GM19452 (cell line): ENCODE data around the gene UTP25.

Experiments
- ATAC-seq: cut with Tn5 transposase; IDR thresholded peaks from one replicate; pipeline ENCODE4 v1.9.1; 2021; ENCODE audit not compliant: unreplicated experiment

UTP25 gene

GRCh38 chr1:209837671-209838070 is 9.9 kb downstream of the UTP25 start:
- ATAC-seq, result no peak

DNA sequence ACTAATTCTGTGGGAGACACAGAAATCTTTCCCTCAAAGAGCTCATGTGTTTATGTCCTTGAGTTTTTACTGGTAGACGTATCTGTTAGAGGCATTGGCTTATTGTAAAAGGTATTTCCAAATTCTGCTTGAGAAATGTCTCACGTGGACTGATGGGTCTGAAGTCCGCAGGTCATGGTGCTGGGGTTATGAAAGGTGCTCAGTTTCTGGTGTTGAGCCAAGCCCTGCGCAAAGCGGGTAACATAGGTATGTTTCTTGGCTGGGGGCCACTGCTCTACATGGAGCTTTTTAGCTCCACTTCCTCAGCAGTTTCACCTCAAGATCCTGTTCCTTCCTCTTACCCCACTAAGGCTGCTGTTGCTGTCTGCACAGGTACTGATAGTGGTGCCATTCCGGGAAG is 10.8 kb downstream of the UTP25 start:
- ATAC-seq, result no peak

GRCh38 chr1:209839875-209840546 is 12.2 kb downstream of the UTP25 start:
- no peak for ATAC-seq

GRCh38 chr1:209840611-209841010 is 12.8 kb downstream of the UTP25 start:
- no peak for ATAC-seq

DNA sequence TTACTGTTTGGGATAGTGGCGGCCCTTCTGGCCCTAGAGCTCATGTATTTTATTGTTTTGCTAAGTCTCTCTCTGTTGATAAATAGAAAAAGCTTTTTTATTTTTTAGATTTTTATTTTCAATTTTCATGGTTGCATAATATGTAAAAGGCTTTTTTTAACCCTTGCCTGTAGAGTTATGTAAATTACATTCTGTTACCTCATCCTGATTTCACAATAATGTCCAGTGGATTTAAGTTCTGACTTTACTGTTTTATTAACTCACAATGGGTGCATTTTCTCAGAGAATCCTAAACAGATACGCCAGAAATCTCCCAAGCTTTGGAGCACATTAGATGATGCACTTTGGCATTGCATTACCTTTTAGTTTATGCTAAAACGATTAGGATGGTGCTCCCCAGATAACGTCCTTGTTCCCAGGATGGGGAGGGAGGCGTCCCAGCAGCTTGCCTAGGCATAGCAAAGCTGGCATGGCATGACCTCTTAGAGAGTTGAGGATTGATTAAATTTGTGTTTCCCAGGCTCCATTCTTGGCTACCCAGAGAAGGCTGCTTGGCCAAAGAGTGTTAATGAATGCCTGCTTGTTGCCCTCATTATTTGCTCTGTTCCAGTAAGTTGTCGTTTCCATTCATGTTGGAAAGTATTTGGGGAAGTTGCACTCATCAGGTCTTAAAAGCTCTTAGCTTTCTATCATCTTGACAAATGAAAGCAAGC is 17.1 kb downstream of the UTP25 start:
- no peak for ATAC-seq

DNA sequence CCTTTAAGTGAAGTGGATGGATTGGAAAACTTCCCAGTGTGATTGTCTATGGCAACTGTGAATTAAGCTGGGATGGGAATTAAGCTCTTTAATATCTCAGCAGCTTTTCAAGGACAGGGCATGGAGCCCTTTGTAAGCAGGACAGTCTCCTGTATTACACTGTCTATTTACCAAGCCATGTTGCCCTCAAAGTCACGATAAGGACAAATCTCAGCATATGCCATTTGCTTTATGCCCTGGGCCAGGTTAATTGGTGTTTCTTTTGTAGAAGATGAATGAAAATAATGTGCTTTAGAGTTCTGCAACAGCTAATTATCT is 17.6 kb downstream of the UTP25 start:
- ATAC-seq, result no peak

DNA sequence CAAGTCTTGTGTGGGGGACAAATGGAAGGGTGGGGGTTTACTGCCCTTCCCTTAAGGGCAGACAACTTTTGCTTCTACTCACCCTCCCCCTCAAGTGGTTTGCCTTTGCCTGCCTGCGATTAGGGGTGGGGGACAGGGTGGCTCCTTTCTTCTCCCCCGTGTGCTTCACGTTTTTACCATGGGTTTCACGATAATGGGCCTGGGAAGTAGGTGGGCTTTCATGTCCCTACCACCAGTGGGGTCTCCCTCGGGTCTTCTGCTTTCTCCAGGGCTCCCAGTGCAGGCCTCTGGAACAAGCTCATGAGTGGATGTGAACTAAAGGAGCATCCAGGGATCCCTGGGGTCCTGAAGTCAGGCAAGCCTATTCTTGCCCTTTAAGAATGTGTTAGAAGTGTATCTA is 21.6 kb downstream of the UTP25 start:
- ATAC-seq, result no peak

DNA sequence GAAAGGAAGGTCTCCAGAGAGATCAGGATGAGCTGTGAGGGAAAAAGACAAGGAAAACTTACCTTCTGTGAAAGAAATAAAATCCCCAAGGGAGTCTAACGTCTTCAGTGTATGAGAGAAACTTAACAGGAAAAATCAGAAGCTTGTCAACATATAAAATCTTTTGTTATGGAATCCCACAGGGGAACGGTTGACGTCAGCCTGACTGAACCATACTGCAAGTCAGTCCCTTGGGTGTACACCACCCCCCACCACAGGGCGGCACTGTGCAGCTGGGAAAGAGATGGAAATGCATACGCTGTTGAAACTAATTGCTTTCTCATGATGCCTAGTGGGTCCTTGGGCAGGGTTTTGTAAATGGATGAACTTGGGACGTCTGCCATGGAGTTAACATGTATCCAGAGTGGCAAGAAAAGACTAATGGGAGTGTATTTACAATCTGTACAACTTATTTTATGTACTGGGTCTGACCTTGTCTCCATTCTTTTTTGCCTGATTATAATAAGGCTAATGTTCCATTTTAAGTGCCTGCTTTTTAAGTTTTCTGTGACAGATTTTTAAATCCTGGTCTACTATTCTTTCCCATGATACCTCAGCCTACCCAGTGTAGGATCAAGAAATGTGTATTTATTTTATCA is 22.7 kb downstream of the UTP25 start:
- ATAC-seq, result peak; percentile 80

DNA sequence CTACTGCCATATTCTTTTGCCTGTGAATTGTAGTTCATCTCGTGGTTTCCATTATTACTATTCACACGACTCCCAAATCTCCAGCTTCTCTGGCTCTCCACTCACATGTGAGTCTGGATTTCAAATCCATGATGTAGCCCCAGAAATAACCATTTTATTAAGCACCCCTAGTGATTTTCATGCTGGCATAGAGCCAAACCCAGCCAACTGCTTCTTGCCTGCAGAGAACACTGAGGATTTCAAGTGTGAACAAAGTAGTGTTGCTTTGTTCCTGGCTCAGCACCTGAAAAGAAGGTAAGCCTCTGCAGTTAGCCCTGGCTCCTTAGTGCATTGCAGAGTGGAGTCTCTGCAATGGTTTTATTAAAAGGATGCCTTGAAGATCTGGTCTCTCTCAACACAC is 25.9 kb downstream of the UTP25 start:
- ATAC-seq, result no peak

- ATAC-seq, result no peak
These were observed 26.4 kb downstream of the UTP25 start for GRCh38 chr1:209854196-209854595.

DNA sequence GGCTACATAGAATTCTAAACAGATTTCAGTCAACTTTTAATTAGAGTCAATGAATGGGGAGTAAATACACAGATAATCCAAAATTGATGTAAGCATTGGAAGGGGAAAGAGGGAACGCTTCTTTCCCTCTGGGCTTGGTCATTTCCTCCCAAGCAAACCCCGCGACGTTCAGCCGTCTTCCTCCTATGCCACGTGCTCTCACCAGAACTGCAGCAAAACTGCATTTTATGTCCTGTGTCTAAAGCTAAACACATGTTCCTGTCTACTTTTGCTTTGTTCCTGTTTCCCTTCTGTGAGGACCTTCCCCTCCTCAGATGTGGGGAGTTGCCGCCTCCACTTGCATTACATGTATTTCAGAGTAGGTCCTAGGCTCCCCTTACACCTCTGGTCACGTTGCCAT is 27.2 kb downstream of the UTP25 start:
- ATAC-seq, result no peak

GRCh38 chr1:209855623-209856022 is 27.9 kb downstream of the UTP25 start:
- no peak for ATAC-seq

- ATAC-seq, result no peak
These were observed 30.9 kb downstream of the UTP25 start for GRCh38 chr1:209858561-209859103.

DNA sequence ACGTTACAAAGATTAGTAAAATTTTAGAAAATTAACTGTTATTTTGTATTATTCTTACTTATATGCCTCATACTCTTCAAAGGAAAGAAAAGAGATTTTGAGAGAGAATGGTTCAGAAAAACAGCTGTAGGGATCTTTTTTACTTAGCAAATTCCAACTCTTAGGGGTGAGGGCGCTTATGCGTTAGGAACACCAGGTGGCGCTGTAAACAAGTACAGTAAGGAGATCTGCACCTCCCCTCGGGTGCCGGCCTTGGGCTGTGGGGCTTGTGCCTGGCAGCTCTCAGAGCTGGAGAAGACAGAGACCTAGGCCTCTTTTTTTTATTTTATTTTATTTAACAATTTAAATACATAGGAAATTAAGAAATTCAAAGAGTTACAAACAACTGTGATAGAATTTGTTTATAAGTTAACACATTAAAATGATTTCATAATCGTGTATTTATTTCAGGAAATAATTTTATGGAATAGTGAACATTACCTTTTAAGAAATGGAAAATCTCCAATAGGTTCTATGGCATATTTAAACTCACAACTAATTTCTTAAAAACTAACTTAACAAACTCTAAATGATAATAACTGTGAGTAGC is 32.6 kb downstream of the UTP25 start:
- ATAC-seq, result peak; percentile 93

GRCh38 chr1:209861242-209861641 is 33.5 kb downstream of the UTP25 start:
- ATAC-seq, result no peak

DNA sequence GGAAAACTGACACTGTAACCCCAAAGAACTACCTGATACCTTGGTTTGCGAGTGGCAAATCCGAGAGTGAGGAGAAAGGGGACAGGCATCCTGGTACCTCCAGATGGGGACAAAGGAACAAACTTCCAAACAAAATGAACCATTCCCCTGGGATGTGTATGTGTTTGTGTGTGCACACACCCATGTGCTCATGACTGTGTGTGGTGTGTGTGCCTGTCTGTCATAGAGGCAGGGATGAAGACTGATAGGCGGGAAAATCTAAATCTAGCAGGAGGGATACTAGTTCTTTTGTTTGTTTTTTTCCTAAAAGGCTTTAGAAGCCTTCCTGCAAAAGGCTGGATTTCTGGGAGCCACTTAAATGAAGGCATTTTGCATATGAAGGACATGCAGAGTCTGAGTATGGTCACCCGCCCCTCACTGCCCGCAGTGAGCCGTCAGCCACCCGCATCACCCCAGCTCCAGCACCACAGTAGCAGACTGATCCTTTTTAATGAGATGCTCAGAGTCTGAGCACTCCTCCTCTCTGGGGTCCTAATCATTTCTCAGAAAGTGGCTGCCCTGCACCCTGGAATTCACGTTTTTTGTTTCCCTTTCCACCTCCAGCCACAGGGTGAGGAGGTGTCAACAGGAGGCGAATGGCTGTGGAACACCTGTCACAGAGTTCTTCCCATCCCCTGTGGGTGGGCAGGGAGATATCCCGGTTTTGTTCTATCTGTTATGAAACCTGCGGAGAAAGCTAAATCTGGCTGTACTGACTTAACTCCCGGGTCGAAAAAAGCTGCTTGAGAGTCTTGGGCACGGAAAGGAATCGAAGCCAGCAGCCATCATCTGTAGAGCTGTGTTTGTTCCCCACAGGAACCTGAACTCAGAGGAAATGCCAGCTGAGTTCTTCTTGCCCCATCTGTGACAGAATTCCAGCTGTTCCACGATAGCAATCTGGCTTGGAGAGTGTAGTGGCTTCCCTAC is 34.9 kb downstream of the UTP25 start:
- ATAC-seq, result no peak

GRCh38 chr1:209863766-209864485 is 36.2 kb downstream of the UTP25 start:
- ATAC-seq, result no peak

DNA sequence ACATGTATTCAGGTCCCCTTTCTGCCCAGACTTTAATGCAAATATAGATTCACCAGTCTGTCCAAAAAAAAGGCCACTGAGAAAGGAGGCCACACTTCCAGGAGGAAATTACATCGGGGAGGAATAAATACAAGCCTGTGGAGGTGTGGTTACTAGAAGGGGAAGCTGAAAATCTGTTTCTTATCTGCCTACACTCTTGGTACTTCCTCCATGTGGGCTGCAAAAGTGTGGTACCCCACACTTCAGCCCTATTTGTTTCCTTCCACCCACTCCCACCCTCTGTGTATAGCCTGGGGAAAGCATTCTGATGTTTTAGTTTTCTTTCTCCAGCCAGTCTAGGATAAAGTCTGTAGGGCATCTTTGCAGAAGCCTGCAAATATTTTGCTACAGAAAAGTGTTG is 38.4 kb downstream of the UTP25 start:
- ATAC-seq, result no peak

- ATAC-seq, result no peak
These were observed 41.7 kb downstream of the UTP25 start for GRCh38 chr1:209869291-209870149.
